ENCODE measurements around the gene RTL5. TPM values are rescaled to one million over a fixed set of nuclear protein-coding genes. Genes with fewer than 3 reads are reported as not detected.
A peak's percentile ranks its signal among the peaks of the same experiment; 100 is the strongest.

The RTL5 gene
- polyA plus RNA-seq, 1 donor from 2014 or later = 10.5 TPM

- Histone ChIP-seq H3K9me2 (ENCODE audit: insufficient read depth, low read length) (no peaks in the 10 kb centered on the region), H3K9ac (ENCODE audit: low read length) (peak overlapping the region; percentile 60), H2AFZ (ENCODE audit: low read depth, low read length) (no peak overlapping the region), H3K4me2 (ENCODE audit: low read length) (no peak overlapping the region), H3K27me3 (ENCODE audit: insufficient read depth, low read depth, low read length) (no peaks in the 10 kb centered on the region), H3K4me3 (ENCODE audit: low read length) (peak overlapping the region; percentile 69), H3K36me3 (ENCODE audit: insufficient read depth, low read length) (no peaks in the 10 kb centered on the region), H3K27ac (ENCODE audit: low read length) (peak overlapping the region; percentile 57), H3F3A (ENCODE audit: insufficient read depth, low read length, poor library complexity, severe bottlenecking) (no peaks in the 10 kb centered on the region), H3K79me2 (replicated peaks; ENCODE audit: insufficient read depth, low read length) (no peaks in the 10 kb centered on the region), H4K20me1 (ENCODE audit: insufficient read depth) (no peaks in the 10 kb centered on the region), H3K9me3 (ENCODE audit: low read length) (no peaks in the 10 kb centered on the region)
- no peak for TF ChIP-seq POLR2AphosphoS5 (IDR thresholded peaks at IDR 0.05)
- no peak for TF ChIP-seq SMC3 (conservative IDR thresholded peaks at IDR 0.05; ENCODE audit: poor library complexity)
- TF ChIP-seq REST (IDR thresholded peaks at IDR 0.05; ENCODE audit: borderline replicate concordance) = no peak
- no peak for TF ChIP-seq EZH2 (IDR thresholded peaks at IDR 0.05; ENCODE audit: borderline replicate concordance, insufficient read depth, low read length, poor library complexity, severe bottlenecking)
- TF ChIP-seq MXI1 (conservative IDR thresholded peaks at IDR 0.05; ENCODE audit: poor library complexity, severe bottlenecking) = no peak
- TF ChIP-seq CTCF (IDR thresholded peaks at IDR 0.05; ENCODE audit: poor library complexity, severe bottlenecking) = no peak
- no peak for TF ChIP-seq RAD21 (conservative IDR thresholded peaks at IDR 0.05)
- no peak for TF ChIP-seq TAF1 (IDR thresholded peaks at IDR 0.05; ENCODE audit: low read depth)
- TF ChIP-seq EP300 (conservative IDR thresholded peaks at IDR 0.05; ENCODE audit: poor library complexity, severe bottlenecking) = no peak
These were observed 909 bp downstream of the RTL5 start for GRCh38 chrX:72130762-72131250.

- Histone ChIP-seq H3K27me3 (ENCODE audit: insufficient read depth, low read depth, low read length) (no peaks in the 10 kb centered on the region), H3K9ac (ENCODE audit: low read length) (no peak overlapping the region), H3K27ac (ENCODE audit: low read length) (no peak overlapping the region), H4K20me1 (ENCODE audit: insufficient read depth) (no peaks in the 10 kb centered on the region), H3F3A (ENCODE audit: insufficient read depth, low read length, poor library complexity, severe bottlenecking) (no peaks in the 10 kb centered on the region), H2AFZ (ENCODE audit: low read depth, low read length) (no peak overlapping the region), H3K9me3 (ENCODE audit: low read length) (no peaks in the 10 kb centered on the region), H3K4me2 (ENCODE audit: low read length) (no peak overlapping the region), H3K9me2 (ENCODE audit: insufficient read depth, low read length) (no peaks in the 10 kb centered on the region), H3K4me3 (ENCODE audit: low read length) (peak overlapping the region; percentile 69), H3K79me2 (replicated peaks; ENCODE audit: insufficient read depth, low read length) (no peaks in the 10 kb centered on the region), H3K36me3 (ENCODE audit: insufficient read depth, low read length) (no peaks in the 10 kb centered on the region)
- TF ChIP-seq TAF1 (IDR thresholded peaks at IDR 0.05; ENCODE audit: low read depth) (no peak), POLR2AphosphoS5 (IDR thresholded peaks at IDR 0.05) (no peak), RAD21 (conservative IDR thresholded peaks at IDR 0.05) (no peak), REST (IDR thresholded peaks at IDR 0.05; ENCODE audit: borderline replicate concordance) (no peak), SMC3 (conservative IDR thresholded peaks at IDR 0.05; ENCODE audit: poor library complexity) (no peak), CTCF (IDR thresholded peaks at IDR 0.05; ENCODE audit: poor library complexity, severe bottlenecking) (no peak), MXI1 (conservative IDR thresholded peaks at IDR 0.05; ENCODE audit: poor library complexity, severe bottlenecking) (no peak), EZH2 (IDR thresholded peaks at IDR 0.05; ENCODE audit: borderline replicate concordance, insufficient read depth, low read length, poor library complexity, severe bottlenecking) (no peak), EP300 (conservative IDR thresholded peaks at IDR 0.05; ENCODE audit: poor library complexity, severe bottlenecking) (no peak)
These were observed 1.5 kb downstream of the RTL5 start for GRCh38 chrX:72130156-72130761.
